Measurements from ENCODE around the gene POU2AF1.

Gene POU2AF1

DNA sequence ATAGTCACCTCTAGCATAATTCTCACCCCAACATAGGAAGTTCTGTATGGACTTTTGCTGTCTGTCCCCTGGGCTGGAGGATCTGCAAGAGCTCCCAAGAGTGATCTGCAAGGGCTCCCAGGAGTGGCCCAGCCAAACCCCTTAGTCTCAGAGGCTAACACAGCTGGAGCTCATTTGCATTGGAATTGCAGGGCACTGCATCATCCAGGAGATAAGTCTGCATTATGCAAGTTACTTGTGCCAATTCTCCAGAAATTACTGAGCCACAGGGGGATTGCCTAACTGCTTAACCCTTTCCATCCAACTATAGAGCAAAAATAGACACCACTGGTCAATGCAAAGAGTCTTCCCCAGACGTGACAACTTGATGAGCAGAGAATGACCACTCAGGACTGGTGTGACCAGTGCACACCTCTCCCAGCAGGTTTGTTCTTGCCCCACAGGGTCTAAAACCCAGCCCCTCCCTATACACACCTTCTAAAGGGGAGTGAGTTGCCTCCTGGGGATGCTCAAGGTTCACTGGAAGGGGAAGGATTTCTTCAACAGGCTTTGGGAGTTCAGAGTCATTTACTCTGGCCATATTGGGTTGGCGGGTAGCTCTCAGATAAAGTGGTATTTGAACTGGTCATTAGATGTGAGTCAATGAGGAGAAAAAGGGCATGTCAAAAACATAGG lies 42.4 kb downstream of the POU2AF1 start:
- peaks cover 22% of the 10 kb centered on the region for H3K4me1 ChIP-seq (ENCODE audit: control insufficient read depth, insufficient read depth, low read length)
- H3K4me3 ChIP-seq (ENCODE audit: low read depth, low read length) = no peak overlapping the region
- no peak overlapping the region for H3K27ac ChIP-seq (ENCODE audit: low read depth, low read length)
- H3K9me3 ChIP-seq (ENCODE audit: control insufficient read depth, insufficient read depth, low read depth, low read length) = peaks cover 3% of the 10 kb centered on the region; the same call in 1 of the 2 replicates
- H3K36me3 ChIP-seq (ENCODE audit: control insufficient read depth, insufficient read depth, low read length) = no peaks in the 10 kb centered on the region
- no peaks in the 10 kb centered on the region for H3K27me3 ChIP-seq (ENCODE audit: control insufficient read depth, insufficient read depth, low read length)
- no peak overlapping the region for H3K9ac ChIP-seq (ENCODE audit: low read length)

DNA sequence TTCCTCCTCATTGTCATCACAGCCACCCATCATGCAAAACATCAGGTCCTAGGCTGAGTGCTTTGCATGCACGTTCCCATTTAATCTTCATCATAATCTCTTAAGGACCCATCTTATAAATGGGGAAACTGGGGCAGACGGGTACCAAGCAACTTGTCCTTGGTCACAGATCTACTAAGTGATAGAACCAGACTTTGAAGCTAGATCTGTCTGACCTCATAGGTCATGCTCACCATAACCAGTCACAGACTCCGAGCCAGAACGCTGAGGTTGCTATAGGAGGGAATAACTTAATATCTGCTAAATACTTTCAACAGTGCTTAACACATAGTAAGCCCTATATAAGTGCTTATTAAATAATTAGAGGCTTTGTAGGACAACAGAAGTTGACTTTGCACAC lies 43.0 kb downstream of the POU2AF1 start:
- H3K4me1 ChIP-seq (ENCODE audit: control insufficient read depth, insufficient read depth, low read length) = peaks cover 22% of the 10 kb centered on the region
- H3K9me3 ChIP-seq (ENCODE audit: control insufficient read depth, insufficient read depth, low read depth, low read length) = peaks cover 3% of the 10 kb centered on the region; the same call in 1 of the 2 replicates
- no peak overlapping the region for H3K27ac ChIP-seq (ENCODE audit: low read depth, low read length)
- H3K4me3 ChIP-seq (ENCODE audit: low read depth, low read length) = no peak overlapping the region
- no peaks in the 10 kb centered on the region for H3K27me3 ChIP-seq (ENCODE audit: control insufficient read depth, insufficient read depth, low read length)
- no peaks in the 10 kb centered on the region for H3K36me3 ChIP-seq (ENCODE audit: control insufficient read depth, insufficient read depth, low read length)
- H3K9ac ChIP-seq (ENCODE audit: low read length) = no peak overlapping the region

DNA sequence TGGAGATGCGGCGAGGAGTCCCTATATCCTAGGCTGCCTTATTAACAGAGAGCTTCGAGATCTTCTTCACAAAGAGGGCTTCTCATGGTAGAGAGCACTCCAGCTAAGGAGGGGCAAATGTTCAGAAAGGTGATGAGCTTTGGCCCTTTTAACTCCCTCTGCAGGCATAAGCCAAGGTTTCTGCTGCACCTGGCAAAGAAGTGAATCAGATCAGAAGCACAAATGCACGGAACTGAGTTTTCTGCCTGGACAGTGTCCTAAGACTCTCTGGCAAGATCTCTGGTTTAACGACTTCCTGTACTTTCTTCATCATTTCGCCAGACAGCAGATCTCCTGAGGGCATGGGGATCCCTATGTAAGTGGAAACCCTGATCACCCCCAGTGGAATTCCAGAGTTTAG lies 43.5 kb downstream of the POU2AF1 start:
- no peaks in the 10 kb centered on the region for H3K36me3 ChIP-seq (ENCODE audit: control insufficient read depth, insufficient read depth, low read length)
- no peak overlapping the region for H3K27ac ChIP-seq (ENCODE audit: low read depth, low read length)
- H3K4me3 ChIP-seq (ENCODE audit: low read depth, low read length) = no peak overlapping the region
- peaks cover 3% of the 10 kb centered on the region; the same call in 1 of the 2 replicates for H3K9me3 ChIP-seq (ENCODE audit: control insufficient read depth, insufficient read depth, low read depth, low read length)
- H3K9ac ChIP-seq (ENCODE audit: low read length) = no peak overlapping the region
- H3K27me3 ChIP-seq (ENCODE audit: control insufficient read depth, insufficient read depth, low read length) = no peaks in the 10 kb centered on the region
- H3K4me1 ChIP-seq (ENCODE audit: control insufficient read depth, insufficient read depth, low read length) = peaks cover 22% of the 10 kb centered on the region

DNA sequence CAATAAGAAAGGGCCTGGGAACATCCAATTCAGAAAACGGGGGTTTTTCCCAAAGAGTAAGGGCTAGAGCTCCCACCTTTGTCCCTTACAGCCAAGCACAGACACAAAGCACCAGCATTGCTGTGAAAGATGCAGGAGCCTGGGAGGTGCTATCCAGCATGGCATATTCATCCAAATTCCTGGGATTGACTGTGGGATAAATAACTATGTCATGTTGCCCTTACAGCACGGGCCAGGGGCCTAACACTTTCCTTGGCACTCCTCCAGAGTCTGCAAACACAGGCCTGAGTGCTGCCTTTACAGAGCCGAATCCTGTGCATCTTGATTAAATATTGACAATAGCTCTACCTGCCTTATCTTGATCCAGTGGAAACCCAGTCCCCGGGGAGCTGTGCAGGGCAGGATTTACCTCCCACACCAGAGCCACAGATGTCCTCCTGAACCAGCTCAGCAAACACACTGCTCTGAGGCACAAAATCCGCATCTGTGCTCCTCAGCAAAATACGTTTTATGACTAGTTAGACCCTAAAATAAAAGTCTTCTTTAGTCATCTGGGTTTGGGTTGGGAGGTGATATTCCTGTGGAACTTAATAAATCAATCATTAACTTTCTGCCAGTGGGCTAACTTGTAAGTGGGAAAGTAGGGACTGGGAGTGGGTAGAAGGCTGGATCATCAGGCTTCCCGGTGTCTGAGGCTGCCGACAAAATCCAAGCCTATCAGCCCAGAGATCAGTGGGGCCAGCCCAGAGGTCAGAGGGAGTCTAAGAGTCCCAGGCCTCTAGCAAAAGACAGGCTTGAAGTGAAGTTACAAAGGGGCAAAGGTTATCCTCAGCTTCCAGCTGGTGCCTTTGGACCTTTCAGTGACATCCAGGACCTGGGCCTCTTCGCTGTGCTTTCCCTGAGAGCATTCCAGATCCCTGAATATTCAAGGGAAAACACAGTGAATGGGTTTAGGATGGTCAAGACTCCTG lies 44.3 kb downstream of the POU2AF1 start:
- Histone ChIP-seq H3K36me3 (ENCODE audit: control insufficient read depth, insufficient read depth, low read length) (no peaks in the 10 kb centered on the region), H3K27me3 (ENCODE audit: control insufficient read depth, insufficient read depth, low read length) (no peaks in the 10 kb centered on the region), H3K4me3 (ENCODE audit: low read depth, low read length) (no peak overlapping the region), H3K9me3 (ENCODE audit: control insufficient read depth, insufficient read depth, low read depth, low read length) (peaks cover 3% of the 10 kb centered on the region; the same call in 1 of the 2 replicates), H3K4me1 (ENCODE audit: control insufficient read depth, insufficient read depth, low read length) (peaks cover 22% of the 10 kb centered on the region), H3K27ac (ENCODE audit: low read depth, low read length) (no peak overlapping the region), H3K9ac (ENCODE audit: low read length) (no peak overlapping the region)

DNA sequence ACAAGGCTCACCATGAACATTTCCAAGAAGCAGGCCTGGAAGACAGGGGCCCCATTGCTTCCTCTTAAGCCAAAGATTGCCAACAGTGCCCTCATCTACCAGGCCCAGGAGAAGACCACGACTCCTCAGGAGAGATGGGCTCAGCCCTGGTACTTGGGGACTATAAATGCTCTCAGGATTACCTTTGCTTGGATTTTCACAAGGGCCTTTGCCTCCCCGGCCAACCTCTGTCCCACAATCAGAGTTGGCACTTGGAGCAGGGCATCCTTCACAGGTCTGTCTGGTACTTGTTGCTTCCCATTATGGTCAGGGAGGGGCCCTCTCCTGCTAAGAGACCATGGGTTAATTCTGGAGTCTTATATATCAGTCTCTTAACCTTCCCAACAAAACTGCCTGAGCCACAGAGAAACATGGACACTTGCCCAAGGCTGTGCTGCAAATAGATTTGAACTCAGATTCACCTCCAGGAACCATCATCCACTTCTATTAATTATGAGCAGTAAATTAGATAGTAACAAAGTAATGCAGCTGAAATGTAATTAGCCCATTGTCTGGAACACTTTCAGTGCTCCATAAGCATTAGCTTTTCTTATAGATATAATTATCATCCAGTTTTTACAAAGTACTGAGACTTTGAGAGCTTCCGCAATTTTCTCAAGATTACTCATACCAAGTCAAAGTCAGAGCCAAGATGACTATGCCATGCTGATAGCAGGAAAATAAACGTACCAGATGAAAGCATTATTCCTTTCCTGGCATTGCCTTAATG lies 47.2 kb downstream of the POU2AF1 start:
- H3K27me3 ChIP-seq (ENCODE audit: control insufficient read depth, insufficient read depth, low read length) = no peaks in the 10 kb centered on the region
- peaks cover 20% of the 10 kb centered on the region for H3K4me1 ChIP-seq (ENCODE audit: control insufficient read depth, insufficient read depth, low read length)
- H3K36me3 ChIP-seq (ENCODE audit: control insufficient read depth, insufficient read depth, low read length) = no peaks in the 10 kb centered on the region
- H3K27ac ChIP-seq (ENCODE audit: low read depth, low read length) = no peak overlapping the region
- no peak overlapping the region for H3K9ac ChIP-seq (ENCODE audit: low read length)
- H3K9me3 ChIP-seq (ENCODE audit: control insufficient read depth, insufficient read depth, low read depth, low read length) = no peaks in the 10 kb centered on the region
- no peak overlapping the region for H3K4me3 ChIP-seq (ENCODE audit: low read depth, low read length)

DNA sequence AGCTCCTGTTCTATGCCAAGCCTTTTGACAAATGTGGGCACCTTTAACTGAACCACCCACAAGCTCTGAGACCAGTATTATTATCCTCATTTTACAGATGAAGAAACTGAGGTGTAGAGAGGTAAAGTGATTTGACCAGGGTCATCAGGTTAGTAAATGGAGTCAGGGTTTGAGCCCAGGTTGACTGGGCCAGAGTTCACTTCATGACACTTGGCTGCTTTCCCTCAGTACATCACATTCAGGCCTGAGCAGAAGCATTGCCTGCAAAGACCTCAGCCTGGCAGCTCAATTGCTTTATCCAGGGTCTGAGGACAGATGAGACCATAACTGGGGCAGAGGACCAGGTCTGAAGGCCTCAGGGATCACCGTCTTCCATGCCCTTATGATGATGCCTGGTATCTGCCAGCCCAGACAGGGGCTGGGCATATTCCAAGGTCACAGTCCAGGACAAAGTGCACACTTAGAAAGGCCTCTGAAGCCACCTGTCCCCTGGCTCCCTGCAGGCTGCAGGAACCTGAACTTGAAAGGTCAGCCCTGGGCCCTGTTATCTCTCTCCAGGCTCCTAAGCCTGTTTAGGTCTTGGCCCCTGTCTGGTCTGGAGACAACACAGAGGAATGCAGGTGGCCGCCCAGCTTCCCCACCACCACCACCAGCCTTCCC lies 48.7 kb downstream of the POU2AF1 start:
- Histone ChIP-seq H3K27me3 (ENCODE audit: control insufficient read depth, insufficient read depth, low read length) (no peaks in the 10 kb centered on the region), H3K4me1 (ENCODE audit: control insufficient read depth, insufficient read depth, low read length) (peaks cover 8% of the 10 kb centered on the region; the same call in 1 of the 2 replicates), H3K4me3 (ENCODE audit: low read depth, low read length) (no peak overlapping the region), H3K9me3 (ENCODE audit: control insufficient read depth, insufficient read depth, low read depth, low read length) (no peaks in the 10 kb centered on the region), H3K36me3 (ENCODE audit: control insufficient read depth, insufficient read depth, low read length) (no peaks in the 10 kb centered on the region), H3K27ac (ENCODE audit: low read depth, low read length) (no peak overlapping the region), H3K9ac (ENCODE audit: low read length) (no peak overlapping the region)

DNA sequence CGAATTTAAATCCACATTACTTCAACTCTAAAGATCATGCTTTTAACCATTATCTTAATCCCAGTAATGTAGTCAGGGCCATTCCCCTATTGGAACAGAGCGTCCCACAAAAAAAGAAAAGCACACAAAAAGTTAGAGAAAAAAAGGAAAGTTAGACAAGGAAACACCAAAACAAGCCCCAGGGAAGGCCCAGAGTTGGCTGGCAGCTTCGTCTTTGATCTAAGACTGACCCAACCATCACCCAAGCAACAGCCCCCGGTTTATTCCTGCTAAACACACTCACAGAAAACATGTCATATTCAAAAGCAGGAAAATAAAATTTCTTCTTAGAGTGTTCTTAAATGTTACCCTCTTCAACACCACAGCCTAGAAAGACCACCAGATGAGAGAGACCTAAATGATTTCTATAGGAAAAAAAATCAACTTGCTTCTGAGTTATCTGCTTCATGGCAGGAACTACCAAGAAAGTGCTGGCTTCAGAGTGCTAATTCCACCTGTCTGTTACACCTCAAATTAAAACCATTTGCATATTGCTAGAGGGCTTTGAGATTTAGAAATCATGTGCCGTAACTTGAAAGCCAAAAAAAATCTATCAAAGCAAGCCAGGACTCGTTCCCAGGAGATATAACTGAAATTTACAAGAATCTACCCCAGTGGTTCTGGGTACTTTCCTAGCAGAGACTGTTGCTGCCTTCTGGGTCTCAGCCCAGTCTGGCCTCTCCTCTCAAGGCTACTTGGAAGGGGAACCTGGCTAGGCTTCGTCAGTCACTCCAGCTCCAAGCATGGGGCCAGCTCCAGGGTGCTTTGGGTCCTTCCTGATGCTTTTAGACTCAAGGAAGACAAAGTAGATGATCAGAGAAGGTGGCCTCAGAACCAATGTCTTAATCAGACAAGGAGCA lies 49.5 kb downstream of the POU2AF1 start:
- Histone ChIP-seq H3K36me3 (ENCODE audit: control insufficient read depth, insufficient read depth, low read length) (no peaks in the 10 kb centered on the region), H3K4me1 (ENCODE audit: control insufficient read depth, insufficient read depth, low read length) (0 out of 2 replicates have a peak, but pooled peaks cover under 1% of the 10 kb centered on the region), H3K4me3 (ENCODE audit: low read depth, low read length) (no peak overlapping the region), H3K27ac (ENCODE audit: low read depth, low read length) (no peak overlapping the region), H3K27me3 (ENCODE audit: control insufficient read depth, insufficient read depth, low read length) (no peaks in the 10 kb centered on the region), H3K9ac (ENCODE audit: low read length) (no peak overlapping the region), H3K9me3 (ENCODE audit: control insufficient read depth, insufficient read depth, low read depth, low read length) (no peaks in the 10 kb centered on the region)

DNA sequence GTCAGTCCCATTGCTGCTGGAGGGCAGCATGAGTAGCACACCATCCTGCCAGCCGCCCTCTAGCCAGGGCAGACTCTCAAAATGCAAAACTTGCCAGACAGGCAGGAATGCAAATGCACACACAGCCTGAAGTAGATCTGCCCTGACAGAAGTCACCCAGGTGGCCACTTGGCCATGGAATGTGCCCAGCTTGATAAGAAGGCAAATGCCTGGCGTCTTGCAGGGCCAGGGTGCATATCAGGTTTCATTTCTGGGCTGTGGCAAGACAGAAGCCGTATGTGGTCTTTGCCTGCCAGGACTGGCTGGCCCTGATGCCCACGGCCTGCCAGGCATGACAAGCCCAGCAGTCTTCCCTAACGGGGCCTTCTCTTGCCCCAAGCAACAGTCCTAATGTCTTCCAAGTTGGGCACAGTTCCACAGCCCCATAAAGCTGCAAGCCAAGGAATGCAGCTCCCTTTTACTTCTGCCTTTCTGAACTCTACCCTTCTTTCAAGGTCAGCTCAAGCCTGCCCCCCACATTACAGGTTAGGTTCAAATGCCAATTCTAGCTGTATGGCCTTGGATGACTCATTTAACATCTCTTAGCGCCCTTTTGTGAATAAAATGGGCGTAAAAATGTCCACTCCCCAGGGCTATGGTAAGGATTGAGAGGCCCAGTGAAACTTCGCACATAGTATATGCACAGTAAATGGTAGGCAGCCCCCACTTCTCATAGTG lies 51.0 kb downstream of the POU2AF1 start:
- no peaks in the 10 kb centered on the region for H3K36me3 ChIP-seq (ENCODE audit: control insufficient read depth, insufficient read depth, low read length)
- H3K9me3 ChIP-seq (ENCODE audit: control insufficient read depth, insufficient read depth, low read depth, low read length) = no peaks in the 10 kb centered on the region
- no peaks in the 10 kb centered on the region for H3K27me3 ChIP-seq (ENCODE audit: control insufficient read depth, insufficient read depth, low read length)
- H3K27ac ChIP-seq (ENCODE audit: low read depth, low read length) = no peak overlapping the region
- H3K4me1 ChIP-seq (ENCODE audit: control insufficient read depth, insufficient read depth, low read length) = no peaks in the 10 kb centered on the region
- no peak overlapping the region for H3K4me3 ChIP-seq (ENCODE audit: low read depth, low read length)
- no peak overlapping the region for H3K9ac ChIP-seq (ENCODE audit: low read length)

DNA sequence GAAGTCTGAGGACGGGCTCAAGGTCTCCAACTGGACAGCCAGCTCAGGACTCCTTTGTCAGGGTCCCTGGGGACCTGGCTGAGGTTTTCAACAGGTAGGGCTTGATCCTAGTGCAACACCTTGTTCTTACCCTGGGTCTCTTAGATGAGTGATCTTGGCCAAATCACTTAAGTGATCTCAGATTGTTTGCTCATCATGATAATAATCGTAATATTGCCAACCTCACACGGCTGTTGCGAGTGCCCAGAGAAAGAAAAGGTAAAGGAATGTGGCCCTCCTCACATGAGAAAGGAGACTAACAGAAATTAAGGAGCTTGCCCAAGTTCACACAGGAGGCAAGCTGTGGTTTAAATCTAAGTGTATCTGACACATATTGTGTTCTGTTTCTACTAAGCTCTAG lies 52.3 kb downstream of the POU2AF1 start:
- Histone ChIP-seq H3K27me3 (ENCODE audit: control insufficient read depth, insufficient read depth, low read length) (no peaks in the 10 kb centered on the region), H3K27ac (ENCODE audit: low read depth, low read length) (no peak overlapping the region), H3K4me3 (ENCODE audit: low read depth, low read length) (no peak overlapping the region), H3K36me3 (ENCODE audit: control insufficient read depth, insufficient read depth, low read length) (no peaks in the 10 kb centered on the region), H3K9me3 (ENCODE audit: control insufficient read depth, insufficient read depth, low read depth, low read length) (no peaks in the 10 kb centered on the region), H3K4me1 (ENCODE audit: control insufficient read depth, insufficient read depth, low read length) (no peaks in the 10 kb centered on the region), H3K9ac (ENCODE audit: low read length) (no peak overlapping the region)
